OCI-LY3 (cell line): ENCODE results near the gene RPS6KA2.

Experiments
- H2AFZ ChIP-seq: fragments of 200-600, 300-600 bp; shearing (Covaris generic); 2 replicates; pipeline ENCODE4 v1.6.0; 2014; ENCODE audit warnings: antibody characterized with exemption, low read depth, low read length
- H3K27ac ChIP-seq: fragments of 200-600, 300-600 bp; sonication (generic); 2 replicates; pipeline ENCODE4 v1.5.1; 2014; ENCODE audit warnings: mild to moderate bottlenecking, low read length, moderate library complexity, mixed read lengths
- H3K27me3 ChIP-seq: fragments of 200-600, 300-600 bp; sonication (generic); 2 replicates; pipeline ENCODE4 v1.6.1; 2014; ENCODE audit warnings: low read depth, low read length, mixed read lengths
- H3K36me3 ChIP-seq: fragments of 200-600, 300-600 bp; sonication (generic); replicated peaks from 2 replicates; pipeline ENCODE3; 2014; ENCODE audit warnings: low read depth, low read length, mixed read lengths
- H3K4me1 ChIP-seq: fragments of 300-600, 200-600 bp; sonication (generic); 2 replicates; pipeline ENCODE4 v1.6.1; 2014; ENCODE audit warnings: low read length, mixed read lengths
- H3K4me2 ChIP-seq: fragments of 200-600, 300-600 bp; sonication (generic); 2 replicates; pipeline ENCODE4 v1.6.1; 2014; ENCODE audit warnings: low read length, mixed read lengths
- H3K4me3 ChIP-seq: fragments of 300-600, 200-600 bp; sonication (generic); 2 replicates; pipeline ENCODE4 v1.5.1; 2014; ENCODE audit warnings: antibody characterized with exemption, mild to moderate bottlenecking, low read length, moderate library complexity
- H3K79me2 ChIP-seq: fragments of 300-600, 200-600 bp; shearing (Covaris generic); 2 replicates; pipeline ENCODE4 v1.6.1; 2014; ENCODE audit warnings: mild to moderate bottlenecking, low read length, mixed read lengths
- H3K9ac ChIP-seq: fragments of 300-600, 200-600 bp; shearing (Covaris generic); 2 replicates; pipeline ENCODE4 v1.6.0; 2014; ENCODE audit warnings: mild to moderate bottlenecking, low read length, moderate library complexity
- H3K9me3 ChIP-seq: fragments of 200-600, 300-600 bp; shearing (Covaris generic); 2 replicates; pipeline ENCODE4 v1.6.1; 2014; ENCODE audit warnings: low read length, mixed read lengths; ENCODE audit not compliant: insufficient read depth
- H4K20me1 ChIP-seq: fragments of 200-600, 300-600 bp; sonication (generic); 2 replicates; pipeline ENCODE4 v1.6.1; 2016; ENCODE audit warnings: low read length, mixed read lengths; ENCODE audit not compliant: insufficient read depth
- CTCF ChIP-seq: fragments of 200-600, 300-600 bp; sonication (generic); IDR thresholded peaks from 2 replicates; pipeline ENCODE4 v1.5.1; 2014; ENCODE audit warnings: antibody characterized with exemption, low read length, low read depth
- EZH2phosphoT487 ChIP-seq: fragments of 200-600 bp; shearing (Covaris generic); IDR thresholded peaks from 2 replicates; pipeline ENCODE4 v1.6.1; 2018; ENCODE audit warnings: antibody characterized with exemption, mixed run types, low read depth

RPS6KA2 gene

GRCh38 chr6:166650824-166651807, 24.1 kb upstream of the RPS6KA2 start:
- H3K36me3 ChIP-seq = no peaks in the 10 kb centered on the region
- no peaks in the 10 kb centered on the region for H3K9me3 ChIP-seq
- no peak overlapping the region for H3K9ac ChIP-seq
- H3K4me2 ChIP-seq = no peak overlapping the region
- H4K20me1 ChIP-seq = no peaks in the 10 kb centered on the region
- H3K4me1 ChIP-seq = no peaks in the 10 kb centered on the region
- H3K27ac ChIP-seq = no peak overlapping the region
- TF ChIP-seq CTCF = no peak
- no peak for TF ChIP-seq EZH2phosphoT487
- H3K27me3 ChIP-seq = peaks cover 19% of the 10 kb centered on the region
- no peak overlapping the region for H3K4me3 ChIP-seq
- no peak overlapping the region for H2AFZ ChIP-seq
- H3K79me2 ChIP-seq = no peaks in the 10 kb centered on the region

- Histone ChIP-seq H3K27me3 (peaks cover 9% of the 10 kb centered on the region), H3K79me2 (no peaks in the 10 kb centered on the region), H2AFZ (no peak overlapping the region), H3K4me2 (no peak overlapping the region), H3K9ac (no peak overlapping the region), H4K20me1 (no peaks in the 10 kb centered on the region), H3K4me1 (no peaks in the 10 kb centered on the region), H3K27ac (no peak overlapping the region), H3K36me3 (no peaks in the 10 kb centered on the region), H3K9me3 (no peaks in the 10 kb centered on the region), H3K4me3 (no peak overlapping the region)
- TF ChIP-seq EZH2phosphoT487 (no peak), CTCF (no peak)
Measured at GRCh38 chr6:166650047-166650446, 23.0 kb upstream of the RPS6KA2 start.

- Histone ChIP-seq H3K27me3 (peaks cover 3% of the 10 kb centered on the region; the same call in 1 of the 2 replicates), H4K20me1 (no peaks in the 10 kb centered on the region), H3K4me2 (no peak overlapping the region), H3K4me3 (no peak overlapping the region), H3K27ac (no peak overlapping the region), H3K9ac (no peak overlapping the region), H3K4me1 (no peaks in the 10 kb centered on the region), H3K36me3 (no peaks in the 10 kb centered on the region), H2AFZ (no peak overlapping the region), H3K79me2 (no peaks in the 10 kb centered on the region), H3K9me3 (no peaks in the 10 kb centered on the region)
- TF ChIP-seq EZH2phosphoT487 = no peak
- TF ChIP-seq CTCF = no peak
Measured at GRCh38 chr6:166648846-166649245, 21.8 kb upstream of the RPS6KA2 start.

- H3K36me3 ChIP-seq = no peaks in the 10 kb centered on the region
- no peak for TF ChIP-seq CTCF
- TF ChIP-seq EZH2phosphoT487 = no peak
- H3K4me1 ChIP-seq = no peaks in the 10 kb centered on the region
- no peaks in the 10 kb centered on the region for H3K79me2 ChIP-seq
- H3K4me2 ChIP-seq = no peak overlapping the region
- no peaks in the 10 kb centered on the region for H4K20me1 ChIP-seq
- H3K9ac ChIP-seq = no peak overlapping the region
- H3K9me3 ChIP-seq = no peaks in the 10 kb centered on the region
- H3K27ac ChIP-seq = no peak overlapping the region
- no peak overlapping the region for H3K4me3 ChIP-seq
- H2AFZ ChIP-seq = no peak overlapping the region
- peaks cover 1% of the 10 kb centered on the region for H3K27me3 ChIP-seq
Measured at GRCh38 chr6:166647896-166648295, 20.8 kb upstream of the RPS6KA2 start.
